OCI-LY1 (cell line): ENCODE measurements around the gene LIPN.

Experiments
- H2AFZ ChIP-seq: fragments of 200-600 bp; sonication (generic), shearing (Covaris generic); 2 replicates; pipeline ENCODE4 v1.6.0; 2014; ENCODE audit warnings: antibody characterized with exemption, mild to moderate bottlenecking, low read length
- H3F3A ChIP-seq: fragments of 200-600 bp; sonication (generic), shearing (Covaris generic); 2 replicates; pipeline ENCODE4 v1.6.0; 2014; ENCODE audit warnings: mild to moderate bottlenecking, antibody characterized with exemption, low read length, moderate library complexity; ENCODE audit not compliant: insufficient read depth
- H3K27ac ChIP-seq: fragments of 200-600 bp; sonication (generic); 2 replicates; pipeline ENCODE4 v1.5.1; 2014; ENCODE audit warnings: low read length, mixed run types, mild to moderate bottlenecking, low read depth; ENCODE audit not compliant: poor library complexity, severe bottlenecking
- H3K27me3 ChIP-seq: fragments of 200-600 bp; sonication (generic); 2 replicates; pipeline ENCODE4 v1.6.0; 2014; ENCODE audit warnings: antibody characterized with exemption, mild to moderate bottlenecking, low read length, moderate library complexity; ENCODE audit not compliant: insufficient read depth
- H3K36me3 ChIP-seq: fragments of 200-600 bp; sonication (generic); 2 replicates; pipeline ENCODE4 v1.6.1; 2014; ENCODE audit warnings: mild to moderate bottlenecking, antibody characterized with exemption, low read length, moderate library complexity, mixed read lengths; ENCODE audit not compliant: insufficient read depth
- H3K4me1 ChIP-seq: fragments of 200-600 bp; sonication (generic); 2 replicates; pipeline ENCODE4 v1.5.1; 2014; ENCODE audit warnings: mild to moderate bottlenecking, low read length, moderate library complexity; ENCODE audit not compliant: insufficient read depth, severe bottlenecking
- H3K4me2 ChIP-seq: fragments of 200-600 bp; sonication (generic), shearing (Covaris generic); 2 replicates; pipeline ENCODE4 v1.6.1; 2014; ENCODE audit warnings: low read length
- H3K4me3 ChIP-seq: fragments of 200-600 bp; sonication (generic); 2 replicates; pipeline ENCODE4 v1.5.1; 2014; ENCODE audit warnings: low read length, low read depth, mild to moderate bottlenecking, mixed read lengths; ENCODE audit not compliant: poor library complexity, severe bottlenecking
- H3K79me2 ChIP-seq: fragments of 200-600 bp; shearing (Covaris generic); 2 replicates; pipeline ENCODE4 v1.6.1; 2016; ENCODE audit warnings: mixed run types, low read length, mixed read lengths; ENCODE audit not compliant: insufficient read depth
- H3K9ac ChIP-seq: fragments of 200-600 bp; sonication (generic), shearing (Covaris generic); 2 replicates; pipeline ENCODE4 v1.6.1; 2014; ENCODE audit warnings: mild to moderate bottlenecking, low read length, mixed read lengths
- H3K9me2 ChIP-seq: fragments of 200-600 bp; sonication (generic), shearing (Covaris generic); 2 replicates; pipeline ENCODE4 v1.6.1; 2014; ENCODE audit warnings: low read depth, mild to moderate bottlenecking, low read length, mixed read lengths
- H3K9me3 ChIP-seq: fragments of 200-600 bp; shearing (Covaris generic); 2 replicates; pipeline ENCODE4 v1.6.1; 2014; ENCODE audit warnings: low read length, mixed read lengths
- H4K20me1 ChIP-seq: fragments of 200-600 bp; sonication (generic), shearing (Covaris generic); 2 replicates; pipeline ENCODE4 v1.6.0; 2016; ENCODE audit warnings: mild to moderate bottlenecking, low read length; ENCODE audit not compliant: insufficient read depth
- CTCF ChIP-seq: fragments of 200-600 bp; sonication (generic), shearing (Covaris generic); IDR thresholded peaks from 2 replicates; pipeline ENCODE4 v1.5.1; 2017; ENCODE audit warnings: mild to moderate bottlenecking, antibody characterized with exemption, low read length, moderate library complexity, mixed read lengths
- EZH2 ChIP-seq: fragments of 200-600 bp; sonication (generic), shearing (Covaris generic); IDR thresholded peaks from 2 replicates; pipeline ENCODE4 v1.8.0; 2017; ENCODE audit warnings: borderline replicate concordance, mixed run types, mild to moderate bottlenecking, antibody characterized with exemption, low read length, moderate library complexity, mixed read lengths

Gene LIPN

GRCh38 chr10:88810196-88810961, 50.6 kb downstream of the LIPN start:
- no peak overlapping the region for H3K27ac ChIP-seq
- H3F3A ChIP-seq: no peaks in the 10 kb centered on the region
- H3K4me1 ChIP-seq: no peaks in the 10 kb centered on the region
- H3K79me2 ChIP-seq: no peaks in the 10 kb centered on the region
- TF ChIP-seq EZH2 (no peak), CTCF (peak; percentile 56)
- no peaks in the 10 kb centered on the region for H4K20me1 ChIP-seq
- H2AFZ ChIP-seq: no peak overlapping the region
- no peak overlapping the region for H3K4me3 ChIP-seq
- no peaks in the 10 kb centered on the region for H3K27me3 ChIP-seq
- no peak overlapping the region for H3K4me2 ChIP-seq
- no peaks in the 10 kb centered on the region for H3K9me3 ChIP-seq
- no peaks in the 10 kb centered on the region for H3K36me3 ChIP-seq
- H3K9ac ChIP-seq: no peak overlapping the region
- H3K9me2 ChIP-seq: no peaks in the 10 kb centered on the region

- H3K27ac ChIP-seq: no peak overlapping the region
- TF ChIP-seq CTCF (no peak), EZH2 (no peak)
- H3K36me3 ChIP-seq: no peaks in the 10 kb centered on the region
- no peaks in the 10 kb centered on the region for H4K20me1 ChIP-seq
- H3K4me1 ChIP-seq: no peaks in the 10 kb centered on the region
- no peak overlapping the region for H3K4me2 ChIP-seq
- no peak overlapping the region for H3K4me3 ChIP-seq
- no peaks in the 10 kb centered on the region for H3K9me2 ChIP-seq
- H3K79me2 ChIP-seq: no peaks in the 10 kb centered on the region
- H3F3A ChIP-seq: no peaks in the 10 kb centered on the region
- no peaks in the 10 kb centered on the region for H3K27me3 ChIP-seq
- no peak overlapping the region for H2AFZ ChIP-seq
- H3K9ac ChIP-seq: no peak overlapping the region
- no peaks in the 10 kb centered on the region for H3K9me3 ChIP-seq
Measured at GRCh38 chr10:88813200-88813599, 53.4 kb downstream of the LIPN start.

GRCh38 chr10:88819290-88819689, 59.5 kb downstream of the LIPN start:
- TF ChIP-seq EZH2 (no peak), CTCF (no peak)

More at GRCh38 chr10:88819290-88819689, 59.5 kb downstream of the LIPN start:
- Histone ChIP-seq H3K4me1 (no peaks in the 10 kb centered on the region), H3K27me3 (no peaks in the 10 kb centered on the region), H3K79me2 (no peaks in the 10 kb centered on the region), H3K9me2 (no peaks in the 10 kb centered on the region), H2AFZ (no peak overlapping the region), H3F3A (no peaks in the 10 kb centered on the region), H3K4me2 (no peak overlapping the region), H3K4me3 (no peak overlapping the region), H4K20me1 (no peaks in the 10 kb centered on the region), H3K27ac (no peak overlapping the region), H3K36me3 (no peaks in the 10 kb centered on the region), H3K9ac (no peak overlapping the region), H3K9me3 (no peaks in the 10 kb centered on the region)
